HG02610 (cell line): ENCODE data around the gene REV3L.
"Not testable (repeated sequence)": the region's sequence is repeated elsewhere in the genome, so short reads cannot be mapped to it uniquely, and the experiment has no call there.

Experiments
- ATAC-seq: cut with Tn5 transposase; IDR thresholded peaks from one replicate; pipeline ENCODE4 v1.9.1; 2021; ENCODE audit warnings: mild to moderate bottlenecking, moderate library complexity; ENCODE audit not compliant: unreplicated experiment

The REV3L gene

DNA sequence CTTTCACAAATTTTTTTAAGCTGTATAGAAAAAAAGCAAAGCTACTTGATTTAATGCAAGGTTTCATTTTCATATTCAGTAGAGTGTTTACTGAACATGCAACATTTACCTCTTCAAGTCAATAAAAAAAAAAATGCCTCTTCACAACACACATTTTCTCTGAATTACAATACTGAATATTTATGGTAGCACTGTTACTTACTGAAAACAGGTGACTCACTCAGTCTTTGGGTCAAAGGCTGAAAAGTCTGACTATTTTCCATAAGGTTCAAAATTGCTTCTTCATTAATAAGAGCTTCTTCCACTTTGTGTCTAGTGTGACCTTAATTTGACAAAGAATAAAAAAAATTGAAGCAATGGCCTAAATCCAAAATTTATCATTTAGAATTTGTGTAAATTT lies 101.9 kb downstream of the REV3L start:
- no peak for ATAC-seq

- ATAC-seq: no peak
These were observed 103.2 kb downstream of the REV3L start for GRCh38 chr6:111379831-111380230.

- no peak for ATAC-seq
These were observed 103.7 kb downstream of the REV3L start for GRCh38 chr6:111379302-111379701.

- no peak for ATAC-seq
These were observed 105.4 kb downstream of the REV3L start for GRCh38 chr6:111377558-111378120.

DNA sequence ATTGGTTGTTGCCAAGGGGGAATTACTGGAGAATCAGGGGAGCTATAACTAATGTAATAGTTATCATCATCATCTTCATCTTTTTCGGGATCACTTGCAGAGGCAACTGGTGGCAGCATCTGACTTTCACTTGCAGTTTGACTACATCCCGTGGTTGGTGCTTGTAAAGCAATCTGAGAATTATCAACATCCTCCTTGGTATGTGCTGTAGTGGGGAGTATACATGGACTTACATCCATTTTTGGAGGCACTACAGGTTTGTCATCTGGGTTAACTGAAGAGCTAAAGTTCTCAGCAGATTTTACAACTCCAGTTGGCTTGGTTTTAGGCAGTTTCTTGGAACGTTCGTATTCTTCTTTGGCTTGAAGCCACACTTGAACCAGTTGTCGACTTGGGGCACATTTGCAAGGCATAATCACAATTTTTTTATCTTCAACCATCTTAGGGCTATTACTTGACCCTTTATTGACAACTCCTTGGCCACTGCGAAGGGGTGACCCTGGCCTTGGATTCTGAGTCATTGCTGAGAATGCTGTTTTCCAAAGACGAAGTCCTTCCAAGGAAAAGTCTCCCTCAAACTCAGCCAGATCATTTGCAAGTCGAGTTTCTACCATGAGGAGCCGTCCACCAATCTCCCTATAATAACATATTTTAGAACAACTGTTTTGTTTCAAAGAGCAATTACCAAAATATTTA lies 115.5 kb downstream of the REV3L start:
- ATAC-seq: peak; percentile 78

- ATAC-seq: no peak
These were observed 121.4 kb downstream of the REV3L start for GRCh38 chr6:111361648-111362047.

DNA sequence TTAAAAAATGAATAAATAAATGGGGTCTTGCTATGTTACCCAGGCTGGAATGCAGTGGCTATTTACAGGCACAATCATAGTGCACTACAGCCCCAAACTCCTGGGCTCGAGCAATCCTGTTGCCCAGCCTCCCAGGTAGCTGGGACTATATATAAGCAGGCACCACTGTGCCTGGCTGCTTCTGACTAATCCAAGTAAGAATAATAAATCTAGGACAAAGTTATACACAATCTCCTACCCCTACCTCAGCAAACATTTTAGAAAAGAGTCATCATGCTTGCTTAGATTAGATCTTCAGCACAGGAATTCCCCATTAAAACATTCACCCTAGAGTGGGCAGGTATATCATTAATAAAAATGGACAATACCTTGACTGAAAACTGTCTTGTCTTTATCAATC lies 124.6 kb downstream of the REV3L start:
- ATAC-seq: no peak

- no peak for ATAC-seq
These were observed 125.3 kb downstream of the REV3L start for GRCh38 chr6:111357705-111358104.

DNA sequence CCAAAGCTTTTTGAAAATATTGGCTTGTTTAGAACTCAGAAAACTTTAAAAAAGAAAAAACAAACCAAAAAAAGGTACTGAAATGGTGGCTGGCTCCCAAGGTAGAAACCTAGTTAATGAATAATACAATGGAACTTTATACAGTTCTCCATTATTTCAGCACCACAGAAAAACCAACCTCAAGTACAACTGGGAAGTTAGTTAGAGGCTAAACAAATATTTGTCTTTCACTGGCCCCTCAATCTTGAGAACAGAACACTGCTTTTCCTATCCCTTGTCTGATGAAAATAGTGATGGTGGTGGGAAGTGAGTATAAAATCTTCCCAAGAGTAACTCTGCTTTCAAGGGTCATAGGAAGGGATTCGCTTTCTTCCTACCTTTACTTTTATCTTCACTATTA lies 126.5 kb downstream of the REV3L start:
- ATAC-seq: no peak

GRCh38 chr6:111354758-111355555 lies 128.1 kb downstream of the REV3L start:
- no peak for ATAC-seq

DNA sequence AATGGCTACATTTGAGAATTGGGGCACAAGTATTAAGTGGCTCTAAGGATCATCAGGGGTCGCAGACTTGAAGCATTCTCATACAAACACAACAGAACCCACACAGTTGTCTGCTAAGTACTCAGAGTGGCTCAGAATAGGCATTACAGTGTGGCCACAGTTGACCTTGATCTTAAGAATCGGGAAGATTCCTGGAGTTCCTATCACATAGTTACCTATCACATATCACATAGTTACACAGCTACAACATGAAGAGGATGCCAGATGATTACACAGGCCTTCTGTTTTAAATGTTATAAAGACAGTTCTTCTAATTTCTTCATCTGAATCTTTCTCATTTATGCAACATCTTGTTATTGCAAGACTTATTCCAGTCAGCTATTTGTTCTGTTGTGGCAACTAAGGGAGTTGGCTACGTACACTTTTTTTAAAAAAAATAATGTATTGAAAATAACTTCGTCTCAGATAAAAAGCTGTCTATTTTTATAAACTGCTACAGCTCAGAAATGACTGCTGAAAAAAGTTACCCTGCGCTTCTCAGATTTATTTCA lies 129.0 kb downstream of the REV3L start:
- no peak for ATAC-seq

- no peak for ATAC-seq
These were observed 135.4 kb downstream of the REV3L start for GRCh38 chr6:111347589-111347988.

GRCh38 chr6:111342913-111343312 lies 140.1 kb downstream of the REV3L start:
- no peak for ATAC-seq

GRCh38 chr6:111339294-111339693 lies 143.7 kb downstream of the REV3L start:
- peak; percentile 34 for ATAC-seq

GRCh38 chr6:111338843-111339242 lies 144.2 kb downstream of the REV3L start:
- peak; percentile 98 for ATAC-seq

DNA sequence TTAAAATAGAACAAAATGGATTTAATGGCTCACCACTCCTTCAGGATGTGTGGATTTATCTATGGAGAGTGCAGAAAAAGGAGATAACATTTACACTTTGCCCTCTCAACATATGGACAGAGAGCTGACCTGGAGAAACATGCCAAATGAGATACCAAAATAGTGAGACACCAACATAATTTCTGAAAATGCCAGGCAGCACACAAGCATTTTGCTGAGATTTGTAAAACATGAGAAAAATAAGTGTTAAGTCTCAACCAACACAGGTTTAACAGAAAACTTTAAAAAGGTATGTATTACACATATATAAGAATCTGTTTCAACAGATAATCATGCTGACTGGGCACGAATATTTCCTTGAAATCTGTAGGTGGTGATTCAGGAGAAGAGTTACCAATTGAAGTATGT lies 145.2 kb downstream of the REV3L start:
- no peak for ATAC-seq

DNA sequence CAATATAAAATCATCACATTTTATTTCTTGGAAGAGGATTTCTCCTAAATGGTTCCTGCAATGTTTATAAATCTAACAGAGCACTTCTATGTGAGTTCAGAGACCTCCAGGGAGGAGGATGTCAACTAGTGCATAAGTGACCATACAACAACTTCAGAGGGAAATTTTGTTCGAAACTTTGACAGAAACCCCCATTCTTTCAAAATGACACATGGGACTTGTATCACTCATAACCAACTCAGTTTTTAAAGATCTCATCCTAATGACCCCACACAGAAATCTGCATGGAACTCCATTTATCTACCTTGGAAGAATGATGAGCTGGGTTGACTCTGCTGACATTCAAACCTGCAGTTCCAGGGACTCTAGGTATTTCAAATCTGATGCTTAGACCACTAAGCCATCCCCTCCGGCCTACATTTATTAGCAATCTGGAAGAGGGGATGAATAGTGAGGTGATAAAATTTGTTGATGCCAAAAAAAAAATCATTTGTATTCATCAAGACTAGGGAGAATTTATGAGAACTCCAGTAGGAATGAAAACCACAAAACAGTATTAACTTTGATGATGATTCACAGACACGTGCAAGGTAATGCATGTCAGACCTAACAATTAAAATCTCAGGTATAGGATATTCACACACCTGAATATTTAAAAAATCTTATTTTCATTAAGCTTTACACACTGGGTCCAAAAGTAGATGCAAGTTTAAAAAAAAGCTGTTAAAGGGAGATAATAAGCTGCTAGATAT lies 153.0 kb downstream of the REV3L start:
- peak; percentile 90 for ATAC-seq

GRCh38 chr6:111326563-111326962 lies 156.5 kb downstream of the REV3L start:
- no peak for ATAC-seq

- no peak for ATAC-seq
These were observed 160.9 kb downstream of the REV3L start for GRCh38 chr6:111322145-111322544.

- ATAC-seq: not testable (repeated sequence)
These were observed 175.1 kb downstream of the REV3L start for GRCh38 chr6:111307950-111308349.

- ATAC-seq: no peak
These were observed 175.7 kb downstream of the REV3L start for GRCh38 chr6:111307275-111307858.
